ENCODE results near the gene MYNN. TPM values are rescaled to one million over a fixed set of nuclear protein-coding genes. Genes with fewer than 3 reads are reported as not detected.
"Not testable (repeated sequence)": the region's sequence is repeated elsewhere in the genome, so short reads cannot be mapped to it uniquely, and the experiment has no call there.

MYNN gene
- total RNA-seq = 15.9 and 17.2 TPM in 2 replicates

DNA sequence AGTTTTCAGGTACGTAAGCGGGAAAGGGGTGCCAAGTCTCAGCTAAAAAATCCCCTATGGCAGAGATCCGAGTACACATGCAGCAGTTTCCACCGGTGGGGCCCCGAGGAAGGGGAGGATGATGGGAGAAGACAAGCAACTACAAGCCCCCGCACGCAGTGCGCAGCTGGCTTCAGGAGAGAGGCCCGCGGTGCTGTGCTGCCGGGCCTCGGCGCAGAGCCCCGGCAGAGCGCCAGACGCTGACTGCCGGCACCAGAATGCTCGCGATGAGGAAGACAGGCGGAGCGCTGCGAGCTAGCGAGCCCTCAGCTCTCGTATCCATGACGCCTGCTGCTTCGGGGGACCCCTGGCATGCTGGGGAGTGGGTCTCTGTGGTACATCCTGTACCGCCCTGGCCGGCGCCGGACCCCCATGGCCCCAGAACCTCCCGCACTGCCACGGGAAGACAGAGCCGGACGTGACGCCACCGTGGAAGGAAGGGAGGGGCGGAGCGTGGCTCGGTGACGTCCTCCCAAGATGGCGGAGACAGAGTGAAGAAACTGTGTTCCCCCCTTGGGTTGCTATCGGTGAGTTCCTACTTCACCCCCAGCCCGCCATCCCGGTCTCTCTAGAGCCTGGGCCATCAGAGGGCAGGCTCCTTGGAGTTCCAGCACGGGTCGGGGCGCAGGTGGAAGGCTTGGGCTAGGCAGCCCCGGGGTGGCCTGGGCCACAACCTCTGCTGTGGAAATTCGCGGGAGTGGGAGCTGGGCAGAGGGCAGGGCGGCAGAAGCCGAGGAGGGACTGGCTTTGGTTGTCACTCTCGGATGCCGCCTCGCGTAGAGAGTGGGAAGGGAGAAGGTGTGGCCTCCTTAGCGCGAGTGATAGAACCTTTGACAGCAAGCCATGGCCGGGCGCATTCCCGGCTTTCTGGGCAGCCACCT is at the start of gene MYNN:
Gene MYNN, plus strand, starts transcription at position 500 of the 920 bp plus-strand sequence. CDS start 900 bp downstream, outside the sequence.
- Mint-ChIP-seq H3K27ac (peak within 1 kb of the TSS; percentile 100), H3K36me3 (ENCODE audit: low read depth) (peaks cover 40% of the 10 kb centered on the region), H3K9me3 (no peaks in the 10 kb centered on the region), H3K4me1 (peaks cover 31% of the 10 kb centered on the region), H3K27me3 (no peaks in the 10 kb centered on the region), H3K4me3 (peak within 1 kb of the TSS; percentile 99)
- peak; percentile 98 for DNase-seq
- intact Hi-C loops (cut with micrococcal nuclease) = loop anchor here (1.0 to 5.0 kb wide), 5 partner anchors 9 to 1099 kb away; partner anchors contain the start of genes LRRC34, LRRIQ4, PHC3 and RPL22L1

- H3K9me3 Mint-ChIP-seq; H3K36me3 Mint-ChIP-seq (ENCODE audit: low read depth); H3K4me1 Mint-ChIP-seq; H3K27ac Mint-ChIP-seq; DNase-seq; intact Hi-C loops (cut with micrococcal nuclease); H3K4me3 Mint-ChIP-seq: not testable (repeated sequence)
- H3K27me3 Mint-ChIP-seq = peaks cover 12% of the 10 kb centered on the region
Measured at GRCh38 chr3:169731857-169732256, 41.3 kb upstream of the MYNN start.

DNA sequence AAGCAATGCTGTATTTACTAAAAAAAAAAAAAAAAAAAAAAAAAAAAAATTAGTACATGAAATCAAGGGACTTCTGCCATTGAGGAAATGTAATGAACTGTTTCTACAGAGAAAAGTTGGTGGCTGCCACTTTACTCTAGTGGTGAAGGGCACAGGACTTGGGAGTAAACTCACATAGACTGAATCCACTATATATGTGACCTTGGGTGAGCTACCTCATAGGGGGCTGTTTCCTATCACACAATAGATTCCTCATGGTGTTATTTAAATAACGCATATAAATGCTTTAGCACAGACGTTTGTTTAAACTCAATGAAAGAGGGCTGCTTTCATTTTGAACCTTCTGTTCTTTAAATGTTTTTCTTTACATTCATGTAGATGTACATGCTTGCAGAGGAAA is 34.1 kb upstream of the MYNN start:
- Mint-ChIP-seq H3K4me1 (no peaks in the 10 kb centered on the region), H3K27ac (no peak overlapping the region), H3K4me3 (no peak overlapping the region), H3K9me3 (peaks cover 8% of the 10 kb centered on the region), H3K36me3 (ENCODE audit: low read depth) (no peaks in the 10 kb centered on the region), H3K27me3 (peaks cover 2% of the 10 kb centered on the region)
- intact Hi-C loops (cut with micrococcal nuclease) = no loop called here
- no peak for DNase-seq

DNA sequence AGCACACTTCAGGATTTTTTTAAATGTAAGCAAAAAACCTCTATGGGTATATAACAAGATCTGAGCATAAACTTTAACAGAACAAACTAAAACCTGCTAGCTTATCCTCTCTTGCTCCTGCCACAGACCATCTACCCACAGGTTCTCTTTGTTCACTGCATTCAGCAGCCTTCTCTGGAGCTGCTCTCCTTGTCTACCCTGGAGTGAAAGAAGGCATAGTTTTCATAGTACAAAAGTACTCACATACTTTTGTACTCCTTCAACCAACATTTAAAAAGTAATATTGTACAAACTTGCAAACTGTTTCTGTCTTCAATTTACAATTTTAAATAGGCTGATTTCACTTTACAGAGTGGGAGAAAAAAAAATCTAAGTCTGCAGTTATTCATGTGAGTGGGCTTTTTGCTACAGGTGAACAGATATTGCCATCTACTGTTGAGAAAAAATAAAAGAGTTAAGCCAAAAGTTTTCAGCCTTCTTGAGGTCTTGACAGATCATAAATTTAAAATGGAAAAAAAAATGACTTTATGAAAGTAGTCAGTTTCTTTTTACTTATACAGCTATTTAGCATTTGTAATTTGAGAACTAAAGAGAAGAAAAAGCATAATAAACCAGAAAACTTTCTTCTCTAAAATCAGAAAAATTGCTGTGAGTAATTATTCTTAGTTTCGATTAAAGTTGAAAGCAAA is 28.7 kb upstream of the MYNN start:
- H3K9me3 Mint-ChIP-seq = no peaks in the 10 kb centered on the region
- DNase-seq = no peak
- H3K4me3 Mint-ChIP-seq = no peak overlapping the region
- H3K36me3 Mint-ChIP-seq (ENCODE audit: low read depth) = no peaks in the 10 kb centered on the region
- intact Hi-C loops (cut with micrococcal nuclease) = loop anchor here (2.0 to 10.0 kb wide), 2 partner anchors 604 to 880 kb away; no protein-coding TSS in a partner anchor
- H3K4me1 Mint-ChIP-seq = peaks cover 7% of the 10 kb centered on the region
- H3K27me3 Mint-ChIP-seq = peaks cover 22% of the 10 kb centered on the region
- H3K27ac Mint-ChIP-seq = no peak overlapping the region

GRCh38 chr3:169746924-169747323 is 26.3 kb upstream of the MYNN start:
- Mint-ChIP-seq H3K4me1 (peaks cover 7% of the 10 kb centered on the region), H3K27me3 (peaks cover 28% of the 10 kb centered on the region), H3K27ac (no peak overlapping the region), H3K9me3 (no peaks in the 10 kb centered on the region), H3K4me3 (no peak overlapping the region), H3K36me3 (ENCODE audit: low read depth) (no peaks in the 10 kb centered on the region)
- no peak for DNase-seq
- intact Hi-C loops (cut with micrococcal nuclease) = loop anchor here (10.0 kb wide), 1 partner anchor 882 kb away; no protein-coding TSS in a partner anchor

- Mint-ChIP-seq H3K9me3 (no peaks in the 10 kb centered on the region), H3K36me3 (ENCODE audit: low read depth) (no peaks in the 10 kb centered on the region), H3K27me3 (peaks cover 27% of the 10 kb centered on the region), H3K4me3 (no peak overlapping the region), H3K27ac (peak overlapping the region; percentile 0), H3K4me1 (peaks cover 7% of the 10 kb centered on the region)
- no peak for DNase-seq
- intact Hi-C loops (cut with micrococcal nuclease) = loop anchor here (10.0 kb wide), 1 partner anchor 884 kb away; no protein-coding TSS in a partner anchor
Measured at GRCh38 chr3:169748670-169749069, 24.5 kb upstream of the MYNN start.

DNA sequence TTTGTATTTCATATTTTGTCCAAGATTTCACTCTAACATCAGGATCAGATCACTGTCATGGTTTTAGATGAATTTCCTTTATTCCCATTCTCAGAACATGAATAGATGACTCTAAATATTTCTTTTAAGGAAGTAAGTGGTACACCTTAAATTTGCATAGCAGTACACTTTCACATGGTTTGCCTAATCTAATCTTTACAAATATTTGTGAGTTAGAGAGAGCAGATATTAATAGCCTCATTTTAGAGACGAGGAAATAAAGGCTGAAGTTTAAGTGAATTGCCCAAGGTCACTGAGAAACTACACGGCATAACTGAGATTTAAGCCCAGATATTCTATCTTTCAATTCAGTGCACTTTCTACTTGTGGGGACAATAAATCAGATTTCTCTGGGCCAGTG is 22.5 kb upstream of the MYNN start:
- no peak overlapping the region for H3K4me3 Mint-ChIP-seq
- peaks cover 27% of the 10 kb centered on the region for H3K27me3 Mint-ChIP-seq
- intact Hi-C loops (cut with micrococcal nuclease) = no loop called here
- no peak for DNase-seq
- H3K27ac Mint-ChIP-seq = no peak overlapping the region
- H3K9me3 Mint-ChIP-seq = no peaks in the 10 kb centered on the region
- H3K36me3 Mint-ChIP-seq (ENCODE audit: low read depth) = no peaks in the 10 kb centered on the region
- peaks cover 7% of the 10 kb centered on the region for H3K4me1 Mint-ChIP-seq

DNA sequence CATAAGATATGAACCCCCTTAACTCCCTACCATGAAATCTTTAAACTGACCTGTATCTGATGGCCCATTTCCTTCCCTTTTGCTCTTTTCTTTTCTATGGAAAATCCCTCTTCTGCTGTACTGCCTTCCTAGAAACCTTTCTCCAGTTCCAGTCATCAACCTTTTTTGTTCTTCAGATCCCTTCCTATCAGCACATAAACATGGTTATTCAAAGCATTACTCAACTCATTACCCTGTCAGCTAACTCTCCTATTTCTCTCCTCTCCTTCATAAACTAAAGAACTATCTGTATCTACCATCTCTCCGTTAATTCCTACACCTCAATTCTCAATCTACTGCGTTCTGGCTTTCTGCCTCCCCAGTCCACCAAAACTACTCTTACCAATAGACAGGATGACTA is 21.3 kb upstream of the MYNN start:
- intact Hi-C loops (cut with micrococcal nuclease) = no loop called here
- Mint-ChIP-seq H3K36me3 (ENCODE audit: low read depth) (no peaks in the 10 kb centered on the region), H3K9me3 (peaks cover 8% of the 10 kb centered on the region), H3K4me1 (peaks cover 7% of the 10 kb centered on the region), H3K27ac (no peak overlapping the region), H3K4me3 (no peak overlapping the region), H3K27me3 (peaks cover 25% of the 10 kb centered on the region)
- DNase-seq = peak; percentile 17

DNA sequence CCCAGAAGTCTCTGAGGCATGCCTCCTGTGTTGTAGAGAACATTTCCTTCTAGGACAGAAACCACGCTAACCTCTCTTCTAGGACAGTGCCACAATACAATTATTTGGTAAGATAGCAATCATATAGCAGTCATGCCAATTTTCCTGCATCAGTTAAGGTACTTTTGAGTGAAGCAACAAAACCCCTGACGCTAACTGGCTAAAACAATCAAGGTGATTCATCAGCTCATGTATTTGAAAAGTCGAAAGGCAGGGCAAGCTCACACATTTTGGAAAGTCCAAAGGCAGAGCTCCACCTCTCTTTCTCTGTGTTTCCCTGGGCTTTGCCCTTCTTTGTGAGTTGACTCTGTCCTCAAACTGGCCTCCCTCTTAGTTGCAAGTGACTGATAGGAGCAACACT is 18.5 kb upstream of the MYNN start:
- Mint-ChIP-seq H3K4me3 (no peak overlapping the region), H3K9me3 (peaks cover 8% of the 10 kb centered on the region), H3K27ac (no peak overlapping the region), H3K4me1 (peaks cover 9% of the 10 kb centered on the region), H3K36me3 (ENCODE audit: low read depth) (peaks cover 2% of the 10 kb centered on the region), H3K27me3 (peaks cover 16% of the 10 kb centered on the region)
- DNase-seq = no peak
- intact Hi-C loops (cut with micrococcal nuclease) = loop anchor here (5.0 kb wide), 2 partner anchors 92 to 108 kb away; partner anchors contain the start of gene MECOM

- intact Hi-C loops (cut with micrococcal nuclease) = loop anchor here (5.0 kb wide), 2 partner anchors 93 to 107 kb away; partner anchors contain the start of gene MECOM
- H3K4me1 Mint-ChIP-seq = peaks cover 10% of the 10 kb centered on the region
- peaks cover 13% of the 10 kb centered on the region for H3K27me3 Mint-ChIP-seq
- peaks cover 2% of the 10 kb centered on the region for H3K36me3 Mint-ChIP-seq (ENCODE audit: low read depth)
- H3K27ac Mint-ChIP-seq = no peak overlapping the region
- no peak for DNase-seq
- H3K4me3 Mint-ChIP-seq = no peak overlapping the region
- H3K9me3 Mint-ChIP-seq = peaks cover 8% of the 10 kb centered on the region
Measured at GRCh38 chr3:169755488-169755887, 17.7 kb upstream of the MYNN start.

- Mint-ChIP-seq H3K27ac (no peak overlapping the region), H3K4me3 (no peak overlapping the region), H3K4me1 (peaks cover 14% of the 10 kb centered on the region), H3K36me3 (ENCODE audit: low read depth) (peaks cover 2% of the 10 kb centered on the region), H3K27me3 (peaks cover 9% of the 10 kb centered on the region), H3K9me3 (peaks cover 8% of the 10 kb centered on the region)
- intact Hi-C loops (cut with micrococcal nuclease) = loop anchor here (5.0 kb wide), 2 partner anchors 96 to 104 kb away; partner anchors contain the start of gene MECOM
- no peak for DNase-seq
Measured at GRCh38 chr3:169758359-169758994, 14.7 kb upstream of the MYNN start.

GRCh38 chr3:169759256-169759655 is 13.9 kb upstream of the MYNN start:
- Mint-ChIP-seq H3K4me3 (peak overlapping the region; percentile 19), H3K27me3 (peaks cover 9% of the 10 kb centered on the region), H3K36me3 (ENCODE audit: low read depth) (peaks cover 2% of the 10 kb centered on the region), H3K27ac (peak overlapping the region; percentile 26), H3K4me1 (peaks cover 18% of the 10 kb centered on the region), H3K9me3 (peaks cover 8% of the 10 kb centered on the region)
- intact Hi-C loops (cut with micrococcal nuclease) = loop anchor here (5.0 kb wide), 2 partner anchors 97 to 103 kb away; partner anchors contain the start of gene MECOM
- no peak for DNase-seq

DNA sequence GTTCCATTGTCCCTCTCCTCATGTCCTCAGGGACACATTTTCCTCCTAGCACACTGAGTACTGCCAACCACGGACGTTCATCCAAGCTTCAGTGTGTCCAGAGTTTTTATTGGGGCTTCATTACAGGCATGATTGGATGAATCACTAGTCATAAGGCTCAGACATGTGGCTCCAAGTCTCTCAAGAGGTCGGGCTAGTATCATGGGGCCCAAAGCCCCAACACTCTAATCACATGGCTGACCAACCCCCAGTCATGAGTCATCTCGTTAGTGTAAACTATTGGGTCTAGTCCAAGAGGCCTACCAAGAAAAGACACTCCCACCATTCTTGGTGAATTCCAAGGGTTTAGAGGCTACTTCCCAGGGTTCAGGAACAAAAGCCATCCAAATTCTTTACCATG is 12.7 kb upstream of the MYNN start:
- H3K4me3 Mint-ChIP-seq = no peak overlapping the region
- DNase-seq = peak; percentile 49
- H3K9me3 Mint-ChIP-seq = peaks cover 8% of the 10 kb centered on the region
- peaks cover 4% of the 10 kb centered on the region for H3K36me3 Mint-ChIP-seq (ENCODE audit: low read depth)
- H3K27ac Mint-ChIP-seq = no peak overlapping the region
- peaks cover 25% of the 10 kb centered on the region for H3K4me1 Mint-ChIP-seq
- H3K27me3 Mint-ChIP-seq = peaks cover 6% of the 10 kb centered on the region
- intact Hi-C loops (cut with micrococcal nuclease) = loop anchor here (5.0 kb wide), 1 partner anchor 277 kb away; the partner anchor contains the start of gene GPR160
